NCI-H2107 treated with DMSO at 0.1 percent for 48 hours (cell line): ENCODE data around the gene LRRC61.
A peak's percentile ranks its signal among the peaks of the same experiment; 100 is the strongest.
"Not testable (repeated sequence)": the region's sequence is repeated elsewhere in the genome, so short reads cannot be mapped to it uniquely, and the experiment has no call there.

Experiments used
- DNase-seq: peaks from one replicate; lab custom pipeline; 2025; ENCODE audit not compliant: unreplicated experiment; lab: John Stamatoyannopoulos, UW

The LRRC61 gene, protein sequence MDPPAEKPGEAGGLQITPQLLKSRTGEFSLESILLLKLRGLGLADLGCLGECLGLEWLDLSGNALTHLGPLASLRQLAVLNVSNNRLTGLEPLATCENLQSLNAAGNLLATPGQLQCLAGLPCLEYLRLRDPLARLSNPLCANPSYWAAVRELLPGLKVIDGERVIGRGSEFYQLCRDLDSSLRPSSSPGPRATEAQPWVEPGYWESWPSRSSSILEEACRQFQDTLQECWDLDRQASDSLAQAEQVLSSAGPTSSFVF

DNA sequence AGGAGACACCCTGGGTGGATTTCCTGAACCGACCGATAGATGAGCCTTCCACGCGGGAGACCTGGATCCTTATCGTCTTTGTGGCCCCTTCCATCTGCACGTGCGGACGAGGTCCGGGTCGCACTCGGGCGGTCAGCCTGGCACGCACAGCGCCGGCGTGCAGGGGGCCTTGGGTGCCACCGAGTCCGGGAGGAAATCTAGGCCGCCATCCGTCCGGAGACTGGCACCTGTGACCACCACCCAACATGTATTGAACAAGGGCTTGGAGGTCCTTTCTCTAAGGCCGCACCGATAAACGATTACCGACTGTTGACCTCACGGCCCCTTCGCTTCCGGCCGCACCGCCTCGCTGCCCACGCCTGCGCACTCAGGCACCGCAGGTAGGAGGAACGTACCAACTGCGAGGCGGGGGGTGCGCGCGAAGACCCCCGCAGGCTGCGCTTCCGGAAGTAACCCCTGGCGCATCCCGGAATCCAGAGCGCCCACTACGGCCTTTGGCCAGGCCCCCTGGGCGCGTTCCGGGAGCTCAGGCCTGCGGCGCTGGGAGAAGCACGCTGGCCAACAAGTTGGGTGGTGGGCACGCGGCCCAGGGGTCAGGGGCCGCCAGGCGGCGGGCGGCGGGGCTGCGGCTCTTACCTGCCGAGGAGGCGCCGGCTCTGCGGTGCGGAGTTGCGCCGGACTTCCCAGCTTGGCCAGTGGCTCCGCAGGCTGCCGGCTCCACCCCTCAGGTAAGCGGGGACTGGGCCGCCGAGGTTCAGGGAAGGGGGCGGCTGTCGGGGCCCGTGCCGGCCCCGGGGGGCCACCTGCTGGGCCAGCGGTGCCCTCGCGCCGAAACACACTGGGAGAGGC lies at the start of gene LRRC61, which contains the start of gene ACTR3C:
TSS of gene LRRC61 (plus strand) at position 523 of the 849 bp plus-strand sequence. CDS start 13,507 bp downstream, outside the sequence.
TSS of gene ACTR3C (minus strand) at position 713 of the 849 bp plus-strand sequence. CDS start 28,249 bp downstream, outside the sequence.
- DNase-seq, result peak; percentile 32

DNA sequence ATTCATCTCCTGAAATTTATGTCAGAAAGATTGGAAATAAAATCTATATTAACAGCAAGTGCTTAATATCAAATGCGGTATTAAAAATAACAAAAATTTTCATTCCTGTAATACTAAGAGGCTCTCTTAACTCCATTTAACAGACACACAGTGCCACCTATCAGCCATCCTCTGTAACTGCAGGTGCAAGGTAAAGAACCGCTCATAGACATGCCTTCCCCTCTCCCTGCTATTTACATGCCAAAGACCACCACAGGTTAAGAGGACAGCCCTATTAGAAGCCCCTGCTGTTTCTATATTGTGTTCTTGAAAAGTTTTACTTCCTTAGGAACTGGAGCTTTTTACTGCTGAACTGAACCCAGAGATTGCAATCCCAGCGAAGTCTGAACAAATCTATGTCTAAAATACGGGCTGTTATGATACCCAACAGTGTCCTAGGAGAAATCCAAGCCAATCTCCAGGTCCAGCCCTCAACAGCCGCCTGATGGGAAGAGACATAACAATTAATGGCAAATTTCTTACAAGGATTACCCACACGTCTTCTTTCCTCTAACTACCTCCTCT lies 46.9 kb upstream of the LRRC61 start:
- not testable (repeated sequence) for DNase-seq

DNA sequence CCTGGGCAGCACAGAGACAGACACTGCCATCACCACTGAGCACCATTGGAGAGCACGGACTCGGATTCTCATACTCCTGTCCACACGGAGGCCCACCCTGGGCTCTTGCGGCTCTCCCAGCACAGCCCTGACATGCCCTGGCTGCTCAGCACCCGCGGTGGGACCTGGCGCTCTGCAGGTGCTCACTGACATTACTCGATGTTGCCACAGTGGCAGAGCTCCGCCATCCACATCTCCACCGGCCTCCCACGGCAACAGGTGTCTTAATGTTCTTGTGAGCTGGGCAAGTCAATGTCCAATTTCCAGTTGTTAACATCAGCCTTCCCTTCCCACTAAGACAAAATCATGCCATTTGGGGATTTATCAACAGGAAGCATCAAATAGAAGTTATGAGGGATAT lies 44.8 kb upstream of the LRRC61 start:
- not testable (repeated sequence) for DNase-seq

DNA sequence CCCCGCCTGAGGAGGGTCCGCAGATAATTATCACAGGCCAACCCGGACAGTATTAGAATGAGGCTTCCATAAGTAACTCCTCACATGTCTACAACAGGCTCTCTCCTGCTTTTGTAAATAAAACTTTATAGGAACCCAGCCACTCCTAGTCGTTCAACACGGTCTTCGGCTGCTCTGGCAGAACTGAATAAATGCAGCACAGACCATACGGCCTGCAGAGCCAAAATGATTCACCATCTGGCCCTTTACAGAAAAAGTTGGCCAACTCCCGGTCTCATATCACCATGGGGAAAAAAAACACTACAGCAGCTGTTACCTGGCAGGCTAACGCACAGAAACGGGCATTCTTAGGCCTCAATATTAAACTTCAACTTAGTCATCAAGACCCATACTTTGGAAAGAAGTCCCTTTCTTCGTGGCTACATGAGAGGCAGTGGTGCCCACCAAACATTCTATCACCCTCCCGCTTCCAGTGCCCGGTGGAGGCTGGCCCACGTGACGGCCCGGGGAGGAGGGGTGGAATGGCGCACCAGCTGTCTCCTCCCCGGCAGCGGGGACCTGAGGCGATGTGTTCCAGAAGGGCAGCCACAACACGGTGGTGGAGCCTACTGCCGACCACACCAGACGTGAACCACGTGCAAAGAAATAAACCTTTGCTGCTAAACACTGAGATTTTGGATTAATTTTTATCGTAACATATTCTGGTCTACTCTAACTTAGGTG lies 41.3 kb upstream of the LRRC61 start:
- not testable (repeated sequence) for DNase-seq

DNA sequence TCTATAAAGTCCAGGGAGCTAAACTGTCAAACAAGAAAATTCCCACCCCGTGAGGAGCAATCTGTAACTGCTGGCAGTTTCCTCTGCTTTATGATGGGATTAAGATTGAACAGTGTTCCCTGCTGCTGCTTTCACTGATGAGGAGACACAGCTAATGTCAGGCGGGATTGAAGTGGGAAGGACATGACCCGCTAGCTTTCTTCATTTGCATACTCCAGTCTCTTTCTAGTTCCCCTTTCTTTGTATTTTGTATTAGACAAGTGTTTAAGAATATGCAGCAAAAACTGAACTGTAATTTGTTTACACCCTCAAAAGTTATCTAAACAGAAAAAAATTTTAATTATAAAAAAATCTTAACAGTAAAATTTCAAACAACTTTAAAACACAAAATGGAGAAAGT lies 40.0 kb upstream of the LRRC61 start:
- not testable (repeated sequence) for DNase-seq

DNA sequence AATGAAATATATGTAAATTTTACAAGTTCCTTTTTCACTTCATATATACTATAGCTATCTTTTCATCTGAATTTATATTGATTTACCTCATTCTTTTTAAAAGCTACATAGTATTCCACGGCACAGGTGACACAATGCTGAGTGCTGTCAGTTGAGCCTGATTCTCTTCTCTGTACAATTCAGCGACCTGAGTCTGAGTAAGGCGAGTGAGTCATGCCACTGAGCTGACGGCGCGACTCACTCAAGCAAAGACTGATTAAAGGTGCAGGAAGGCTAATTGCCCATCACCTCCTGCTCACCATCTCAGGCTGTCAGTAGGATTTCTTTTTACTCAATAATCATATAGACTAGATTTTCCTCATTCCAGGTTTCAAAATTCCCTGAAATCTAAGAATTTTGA lies 39.5 kb upstream of the LRRC61 start:
- not testable (repeated sequence) for DNase-seq

DNA sequence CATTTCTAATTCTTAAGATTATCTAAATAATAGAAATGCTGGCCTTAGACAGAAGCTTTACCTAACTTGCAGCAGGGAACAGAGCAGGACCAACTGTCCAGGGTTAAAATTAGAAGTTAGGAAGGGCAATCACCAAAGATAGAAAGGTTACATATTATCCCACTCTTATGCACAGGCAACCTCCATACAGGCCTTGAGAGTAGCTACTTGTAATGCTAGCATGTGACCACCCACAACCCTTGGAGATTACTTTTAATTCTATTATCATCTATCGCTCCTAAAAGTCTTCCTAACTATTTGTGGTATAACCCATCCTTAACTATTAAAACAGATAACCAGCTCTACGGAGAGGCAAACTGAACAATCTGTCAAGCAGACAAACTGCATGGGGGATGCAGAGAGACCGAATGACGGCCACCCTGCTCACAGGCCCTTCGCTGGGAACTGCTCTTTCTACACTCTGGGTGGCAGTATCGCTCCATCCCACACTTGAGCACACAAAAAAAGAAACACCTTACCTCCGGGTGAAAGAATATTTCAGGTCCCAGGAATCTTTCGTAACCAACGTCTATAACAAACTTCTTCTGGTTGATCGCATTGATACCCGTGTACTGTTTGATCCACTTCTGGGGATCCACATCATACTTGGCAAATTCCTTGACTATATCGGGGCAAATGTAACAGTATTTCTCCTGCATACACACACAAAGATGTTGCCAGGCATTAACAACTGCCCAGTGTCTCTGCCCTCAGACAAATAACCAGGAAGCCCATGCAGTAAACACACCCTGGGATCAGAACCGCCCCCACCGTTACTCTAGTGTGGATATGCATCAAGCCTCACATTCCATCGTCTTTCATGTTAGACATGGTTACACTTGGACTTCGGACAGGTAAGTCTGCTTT lies 37.1 kb upstream of the LRRC61 start:
- DNase-seq, result peak; percentile 28

DNA sequence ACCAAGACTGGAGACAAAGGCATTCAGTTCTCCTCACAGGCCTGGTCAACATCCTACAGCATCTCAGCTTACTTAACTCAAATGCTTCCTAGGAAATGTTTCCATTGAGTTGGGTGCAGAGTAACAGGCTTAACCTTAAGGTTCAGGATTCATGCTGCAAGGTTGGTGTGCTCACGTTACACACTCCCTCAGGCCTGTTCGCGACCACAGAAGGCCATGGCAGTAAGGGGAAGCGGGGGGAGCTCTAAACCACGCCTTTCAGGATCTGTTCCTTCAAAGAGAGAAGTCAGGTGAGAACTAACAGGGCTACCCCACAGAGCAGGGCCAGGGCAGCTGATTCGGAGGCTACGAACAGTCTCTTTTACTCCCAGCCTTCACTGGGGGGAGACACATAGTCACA lies 35.3 kb upstream of the LRRC61 start:
- DNase-seq, result peak; percentile 26

DNA sequence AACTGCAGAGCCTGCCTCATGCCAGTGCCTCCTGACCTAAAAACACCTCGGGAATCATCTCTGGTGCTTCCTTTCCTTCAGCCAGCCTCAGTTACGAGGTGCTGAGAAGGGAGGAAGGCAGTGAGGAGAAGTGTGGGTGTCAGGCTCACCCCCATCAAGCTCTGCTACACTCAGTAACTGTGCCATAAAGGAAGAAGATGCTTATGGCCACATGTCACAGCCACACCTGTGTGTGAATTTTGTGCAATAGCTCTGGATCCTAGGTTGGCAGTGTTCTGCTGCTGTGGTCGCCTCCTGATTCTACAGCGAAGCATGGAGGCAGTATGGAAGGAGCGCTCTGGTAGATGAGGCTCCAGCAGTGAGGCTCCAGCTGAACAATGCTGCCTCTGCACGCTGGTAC lies 34.3 kb upstream of the LRRC61 start:
- not testable (repeated sequence) for DNase-seq

DNA sequence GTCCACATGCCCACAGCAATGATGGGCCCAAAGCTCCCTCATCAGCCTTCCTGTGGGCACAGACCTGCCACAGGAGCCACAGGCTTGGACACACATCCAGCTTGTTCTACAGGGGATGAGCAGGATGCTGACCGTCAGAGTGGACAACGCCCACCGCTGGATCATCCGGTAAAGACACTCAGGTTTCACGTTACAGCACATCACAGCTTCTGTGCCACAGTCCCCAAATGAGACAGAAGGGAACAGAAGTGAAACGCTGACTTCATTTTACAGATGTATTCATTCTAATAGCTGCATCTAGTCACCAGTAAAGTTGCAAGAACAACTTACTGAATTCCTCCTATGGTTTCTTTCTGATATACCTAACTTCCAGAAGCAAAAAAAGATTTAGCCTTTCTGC lies 32.8 kb upstream of the LRRC61 start:
- not testable (repeated sequence) for DNase-seq

DNA sequence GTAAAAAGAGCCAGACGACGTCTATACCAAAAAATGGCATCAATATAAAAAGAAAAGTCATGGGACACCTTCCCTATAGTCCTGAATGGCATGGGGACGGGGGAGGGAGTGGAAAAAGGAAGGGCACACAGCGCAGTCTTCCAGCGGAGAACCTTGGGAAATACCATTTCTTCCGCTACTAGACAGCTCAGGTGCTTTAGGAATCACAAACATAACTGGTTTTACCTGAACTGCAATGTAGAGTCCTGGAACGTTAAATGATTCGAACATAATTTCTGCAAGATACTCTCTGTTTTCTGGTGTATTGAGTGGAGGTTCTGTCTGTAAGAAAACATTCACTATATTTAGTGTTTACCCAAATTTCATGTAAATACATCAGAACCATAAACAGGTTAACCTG lies 28.1 kb upstream of the LRRC61 start:
- not testable (repeated sequence) for DNase-seq

DNA sequence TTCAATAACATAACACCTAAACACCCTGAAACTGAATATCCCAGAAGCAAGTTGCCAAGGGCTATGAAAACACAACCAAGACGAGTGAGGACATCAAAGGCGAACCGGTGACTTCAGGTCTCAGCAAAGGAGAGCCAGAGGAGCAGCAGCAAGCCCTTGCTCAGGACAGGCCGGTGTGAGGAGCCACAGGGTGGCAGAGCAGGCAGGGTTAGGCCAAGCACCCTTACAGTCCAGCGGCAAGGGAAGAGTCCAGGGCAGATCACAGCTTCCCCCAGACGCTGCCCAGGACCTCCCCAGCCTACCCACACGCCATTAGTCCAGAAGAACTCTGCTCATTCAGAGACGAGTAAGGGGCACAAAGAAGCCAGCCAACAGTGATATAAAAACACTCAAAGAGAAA lies 27.5 kb upstream of the LRRC61 start:
- DNase-seq, result not testable (repeated sequence)

DNA sequence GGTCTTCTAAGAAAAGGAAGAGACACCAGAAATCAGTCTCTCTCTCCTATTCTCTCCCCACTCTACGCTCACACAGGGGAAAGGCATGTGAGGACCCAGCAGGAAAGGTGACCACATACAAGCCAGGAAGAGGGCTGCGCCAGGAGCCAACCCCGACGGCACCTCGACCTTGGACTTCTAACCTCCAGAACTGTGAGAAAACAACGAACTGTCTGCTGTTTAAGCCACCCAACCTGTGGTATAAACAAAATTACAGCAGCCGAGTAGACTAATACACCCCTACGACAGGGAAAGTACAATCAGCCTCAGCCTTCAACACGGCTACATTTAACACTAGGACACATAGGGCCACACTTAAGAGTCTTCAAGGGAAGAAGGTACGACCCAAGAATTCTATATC lies 26.4 kb upstream of the LRRC61 start:
- not testable (repeated sequence) for DNase-seq

DNA sequence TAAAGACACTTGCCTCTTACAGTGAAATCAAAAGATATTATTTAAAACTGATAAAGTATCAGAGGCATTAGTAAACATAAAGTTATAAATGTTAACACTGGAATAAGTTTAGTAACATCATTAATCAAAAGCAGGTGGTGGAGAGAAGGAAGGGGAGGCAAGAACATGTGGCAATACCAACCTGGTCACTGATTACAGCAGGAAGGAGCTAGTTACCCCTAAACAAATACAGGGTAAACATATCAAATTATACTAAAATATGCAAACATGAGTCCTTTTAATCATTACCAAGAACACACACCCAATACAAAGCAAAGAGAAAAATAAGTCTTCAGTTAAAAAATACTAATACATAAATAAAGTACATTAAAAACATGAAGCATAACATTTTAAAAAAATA lies 25.2 kb upstream of the LRRC61 start:
- not testable (repeated sequence) for DNase-seq

DNA sequence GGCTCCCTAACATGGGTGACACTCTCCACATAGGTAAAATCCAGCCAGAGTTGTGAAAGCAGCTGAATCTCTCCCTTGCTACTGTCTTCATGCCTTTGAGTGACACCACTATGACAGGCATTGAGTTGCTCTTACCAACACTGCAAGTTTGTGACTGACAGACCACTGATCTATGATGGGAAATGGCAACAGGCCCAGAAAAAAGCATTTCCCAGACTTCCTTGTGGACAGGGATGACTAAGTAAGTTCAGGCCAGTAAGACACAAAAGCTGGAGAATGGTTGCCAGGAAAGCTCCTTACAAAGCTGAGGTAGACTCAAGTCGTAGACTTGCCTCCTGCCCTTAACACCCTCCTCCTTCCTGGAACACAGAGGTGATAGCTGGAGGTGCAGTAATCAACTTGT lies 20.2 kb upstream of the LRRC61 start:
- not testable (repeated sequence) for DNase-seq

DNA sequence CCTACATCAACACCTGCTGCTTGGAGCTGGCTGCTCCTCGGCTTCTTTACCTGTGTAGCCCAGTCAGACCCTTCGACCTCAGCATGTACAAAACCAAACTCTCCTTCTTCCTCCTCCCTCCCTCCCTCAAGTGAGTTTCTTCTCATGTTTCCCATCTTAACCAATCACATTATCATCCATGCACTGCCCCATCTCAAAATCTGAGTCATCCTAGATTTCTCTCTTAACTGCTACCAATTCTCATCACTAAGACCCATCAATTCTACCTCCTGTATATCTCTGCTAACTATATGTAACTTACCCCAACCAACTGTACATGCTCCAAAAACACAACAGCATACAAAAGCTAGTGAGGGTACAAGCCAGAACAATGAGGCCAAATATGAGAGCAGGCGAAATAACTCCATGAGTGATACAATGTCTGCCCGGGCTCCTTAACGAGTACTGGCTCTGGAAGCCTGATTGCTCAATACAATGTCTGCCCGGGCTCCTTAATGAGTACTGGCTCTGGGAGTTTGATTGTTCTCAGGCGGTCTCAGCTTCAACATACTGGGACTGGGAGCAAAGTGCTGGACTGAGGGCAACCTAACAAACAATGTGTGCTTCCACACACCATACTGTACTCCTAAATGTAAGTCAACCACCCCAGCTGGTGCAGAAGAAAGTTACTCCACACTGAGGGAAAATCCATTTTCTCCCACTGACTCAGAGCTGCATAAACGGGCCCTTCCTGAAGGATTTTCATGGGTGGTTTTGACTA lies 18.5 kb upstream of the LRRC61 start:
- not testable (repeated sequence) for DNase-seq

DNA sequence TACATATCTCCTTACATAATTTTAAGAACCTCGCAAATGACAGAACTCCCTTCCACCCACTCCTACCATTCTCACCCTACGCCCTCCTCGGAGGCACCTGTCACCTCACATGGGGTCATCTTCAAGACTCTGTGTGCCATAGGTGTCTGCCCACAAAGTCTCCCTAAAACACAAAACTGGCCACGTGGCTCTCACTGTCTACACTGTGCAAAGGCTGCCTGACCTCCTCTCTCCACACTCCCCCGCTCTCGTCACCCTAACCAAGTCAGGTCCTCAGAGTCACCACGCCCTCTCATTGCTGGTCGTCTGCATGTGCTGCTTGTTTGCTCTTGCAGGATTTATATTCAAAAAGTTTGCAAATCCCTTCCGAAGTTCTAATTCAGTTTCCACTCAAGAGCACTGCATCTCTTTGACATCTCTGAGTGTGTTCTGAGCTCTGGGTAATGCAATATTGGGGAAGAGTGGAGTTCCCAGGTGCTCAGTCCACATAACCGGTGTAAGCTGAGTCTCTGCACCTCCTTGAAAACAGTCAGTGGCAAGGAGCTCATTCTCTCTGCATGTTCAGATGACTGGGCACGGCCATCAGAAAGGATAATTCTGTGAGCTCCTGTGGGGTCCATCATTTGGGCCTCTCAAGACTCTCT lies 17.8 kb upstream of the LRRC61 start:
- not testable (repeated sequence) for DNase-seq

DNA sequence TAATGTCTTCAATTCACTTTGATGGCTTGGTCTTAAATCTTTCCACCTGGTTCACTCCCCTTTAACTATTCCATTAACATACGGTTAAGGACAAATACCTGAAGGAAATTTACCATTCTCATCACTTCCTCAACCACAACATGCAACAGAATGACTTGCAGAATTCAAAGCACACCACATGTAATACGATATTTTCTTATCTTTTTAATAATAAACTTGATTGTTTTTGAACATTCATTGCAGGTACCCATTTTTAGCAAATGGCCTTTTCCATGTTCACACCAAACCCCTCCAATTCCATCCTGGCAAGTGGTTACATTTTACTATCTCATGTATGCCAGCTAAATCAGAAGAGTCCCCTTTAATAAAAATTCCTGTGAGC lies 17.3 kb upstream of the LRRC61 start:
- not testable (repeated sequence) for DNase-seq

DNA sequence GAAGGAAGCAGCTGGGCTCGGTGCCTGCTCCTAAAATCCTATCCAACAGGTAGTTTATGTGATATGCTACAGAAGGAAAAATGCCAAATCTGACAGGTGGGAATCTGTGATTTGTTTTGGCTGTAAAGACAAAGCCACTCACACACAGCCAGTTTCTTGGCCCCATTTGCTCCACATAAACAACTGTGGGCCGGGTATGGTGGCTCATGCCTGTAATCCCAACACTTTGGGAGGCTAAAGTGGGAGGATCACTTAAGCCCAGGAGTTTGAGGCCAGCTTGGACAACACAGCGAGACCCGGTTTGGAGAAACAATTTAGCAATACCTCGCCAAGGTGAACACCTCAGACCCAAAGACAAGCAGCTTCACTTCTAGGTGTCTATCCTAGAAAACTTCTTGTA lies 16.8 kb upstream of the LRRC61 start:
- DNase-seq, result not testable (repeated sequence)
